HCT116 (cell line): ENCODE results near the gene ATP6V0A1.
A peak's percentile ranks its signal among the peaks of the same experiment; 100 is the strongest.

Experiments used
- CTCF ChIP-seq, 3 experiments: fragments of 200-600 bp in 1 of 3; sonication (generic) in 1 of 3; IDR thresholded peaks in 2 of 3; conservative IDR thresholded peaks in 1 of 3; 2 replicates each; pipeline ENCODE4 v1.5.1; 2012 to 2017; ENCODE audit warnings: low read depth in 2 of 3, low read length in 2 of 3, antibody characterized with exemption in 1 of 3, borderline replicate concordance in 1 of 3, control low read depth in 1 of 3, mild to moderate bottlenecking in 1 of 3, mixed read lengths in 1 of 3, mixed run types in 1 of 3, moderate library complexity in 1 of 3; ENCODE audit not compliant: insufficient read depth in 1 of 3
- EZH2 ChIP-seq: fragments of 200-600 bp; sonication (generic); IDR thresholded peaks from 2 replicates; pipeline ENCODE4 v1.6.1; 2017; ENCODE audit warnings: antibody characterized with exemption, mixed run types
- FOSL1 ChIP-seq: IDR thresholded peaks from 2 replicates; pipeline ENCODE4 v1.6.1; 2012; ENCODE audit warnings: low read depth
- JUND ChIP-seq: IDR thresholded peaks from 2 replicates; pipeline ENCODE4 v1.6.1; 2012
- MAX ChIP-seq: IDR thresholded peaks from 2 replicates; pipeline ENCODE4 v1.6.1; 2012
- POLR2AphosphoS5 ChIP-seq: IDR thresholded peaks from 2 replicates; pipeline ENCODE4 v1.6.1; 2011; ENCODE audit warnings: mild to moderate bottlenecking, low read depth, low read length, moderate library complexity
- RAD21 ChIP-seq: IDR thresholded peaks from 2 replicates; pipeline ENCODE4 v1.6.1; 2012; ENCODE audit warnings: low read depth, mild to moderate bottlenecking
- SIN3A ChIP-seq: IDR thresholded peaks from 2 replicates; pipeline ENCODE4 v1.6.1; 2012; ENCODE audit warnings: low read depth
- SRF ChIP-seq: IDR thresholded peaks from 2 replicates; pipeline ENCODE4 v1.6.1; 2012; ENCODE audit warnings: low read depth
- TCF7L2 ChIP-seq: IDR thresholded peaks from 2 replicates; pipeline ENCODE4 v1.7.0; 2011; ENCODE audit warnings: borderline replicate concordance, inconsistent platforms; ENCODE audit not compliant: insufficient read depth, insufficient read length; ENCODE audit errors: extremely low read depth
- YY1 ChIP-seq: IDR thresholded peaks from 2 replicates; pipeline ENCODE4 v1.6.1; 2011; ENCODE audit warnings: low read length, low read depth, moderate library complexity, mild to moderate bottlenecking; ENCODE audit not compliant: insufficient replicate concordance; ENCODE audit errors: extremely low read depth

- TF ChIP-seq CTCF (IDR thresholded peaks at IDR 0.05 in 2 of 3, conservative IDR thresholded peaks at IDR 0.05 in 1 of 3; ENCODE audit: borderline replicate concordance in 1 of 3, insufficient read depth in 1 of 3, low read depth in 2 of 3, low read length in 2 of 3) (peak; percentile 69 to 78 (median 77); a peak in 5 of 6 replicates), JUND (peak; percentile 72), SRF (peak; percentile 53; the same call in 1 of the 2 replicates), RAD21 (peak; percentile 67), EZH2 (no peak), TCF7L2 (no peak), FOSL1 (peak; percentile 82), MAX (peak; percentile 45; the same call in 1 of the 2 replicates), SIN3A (no peak), POLR2AphosphoS5 (peak; percentile 23; the same call in 1 of the 2 replicates), YY1 (no peak)
Observed at GRCh38 chr17:42428141-42428944, 30.3 kb upstream of the ATP6V0A1 start.
